HG03060 (cell line): ENCODE data around the gene NEK11.
"Not testable (repeated sequence)": the region's sequence is repeated elsewhere in the genome, so short reads cannot be mapped to it uniquely, and the experiment has no call there.

Source experiments
- ATAC-seq: cut with Tn5 transposase; IDR thresholded peaks from one replicate; pipeline ENCODE4 v1.9.1; 2021; ENCODE audit warnings: low read depth, moderate number of reproducible peaks; ENCODE audit not compliant: unreplicated experiment

The NEK11 gene

GRCh38 chr3:131038326-131038725 lies 11.6 kb downstream of the NEK11 start:
- ATAC-seq: no peak

DNA sequence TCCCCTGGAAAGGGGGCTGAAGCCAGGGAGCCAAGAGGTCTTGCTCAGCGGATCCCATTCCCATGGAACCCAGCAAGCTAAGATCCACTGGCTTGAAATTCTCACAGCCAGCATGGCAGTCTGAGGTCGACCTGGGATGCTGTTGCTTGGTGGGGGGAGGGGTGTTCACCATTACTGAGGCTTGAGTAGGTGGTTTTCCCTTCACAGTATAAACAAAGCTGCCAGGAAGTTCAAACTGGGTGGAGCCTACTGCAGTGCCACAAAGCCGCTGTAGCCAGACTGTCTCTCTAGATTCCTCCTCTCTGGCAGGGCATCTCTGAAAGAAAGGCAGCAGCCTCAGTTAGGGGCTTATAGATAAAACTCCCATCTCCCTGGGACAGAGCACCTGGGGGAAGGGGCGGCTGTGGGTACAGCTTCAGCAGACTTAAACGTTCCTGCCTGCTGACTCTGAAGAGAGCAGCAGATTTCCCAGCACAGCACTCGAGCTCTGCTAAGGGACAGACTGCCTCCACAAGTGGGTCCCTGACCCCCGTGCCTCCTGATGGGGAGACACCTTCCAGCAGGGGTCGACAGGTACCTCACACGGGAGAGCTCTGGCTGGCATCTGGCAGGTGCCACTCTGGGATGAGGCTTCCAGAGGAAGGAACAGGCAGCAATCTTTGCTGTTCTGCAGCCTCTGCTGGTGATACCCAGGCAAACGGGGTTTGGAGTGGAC lies 15.8 kb downstream of the NEK11 start:
- not testable (repeated sequence) for ATAC-seq

DNA sequence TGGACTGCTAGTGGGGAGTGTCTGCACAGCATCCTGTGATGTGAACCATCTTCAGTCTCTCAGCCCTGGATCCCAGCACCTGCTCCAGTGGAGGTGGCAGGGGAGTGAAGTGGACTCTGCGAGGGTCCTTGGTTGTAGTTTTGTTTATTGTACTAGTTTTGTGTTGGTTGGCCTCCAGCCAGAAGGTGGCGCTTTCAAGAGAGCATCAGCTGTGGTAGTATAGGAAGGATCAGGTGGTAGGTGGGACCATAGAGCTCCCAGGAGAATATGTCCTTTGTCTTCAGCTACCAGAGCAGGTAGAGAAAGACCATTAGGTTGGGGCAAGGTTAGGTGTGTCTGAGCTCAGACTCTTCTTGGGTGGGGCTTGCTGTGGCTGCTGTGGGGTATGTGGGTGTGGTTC lies 20.9 kb downstream of the NEK11 start:
- no peak for ATAC-seq

GRCh38 chr3:131048030-131048429 lies 21.4 kb downstream of the NEK11 start:
- ATAC-seq: no peak

GRCh38 chr3:131050001-131050400 lies 23.3 kb downstream of the NEK11 start:
- ATAC-seq: no peak

- no peak for ATAC-seq
Observed at GRCh38 chr3:131053043-131053859, 26.6 kb downstream of the NEK11 start.

GRCh38 chr3:131067983-131068382 lies 41.3 kb downstream of the NEK11 start:
- no peak for ATAC-seq

DNA sequence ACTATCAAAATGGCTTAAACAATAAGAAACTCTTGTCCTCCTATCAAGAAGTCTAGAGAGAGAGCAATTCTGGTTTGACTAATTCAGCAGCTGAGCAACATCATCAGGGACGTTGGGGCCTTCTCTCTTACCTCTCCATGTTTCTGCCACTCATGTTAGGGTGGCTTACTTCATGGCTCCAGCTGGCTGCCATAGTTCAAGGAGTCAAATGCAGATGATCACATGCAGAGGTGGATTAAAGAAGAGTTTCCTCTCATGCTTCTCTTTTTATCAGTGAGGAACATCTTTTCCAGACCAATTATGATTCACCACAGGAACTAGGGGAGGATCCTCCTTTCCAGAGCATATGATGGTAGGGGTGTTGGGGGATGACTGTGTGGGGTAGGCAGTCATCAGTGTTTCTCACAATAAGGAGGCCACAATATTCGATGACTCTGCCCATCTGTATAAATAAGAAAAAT lies 45.5 kb downstream of the NEK11 start:
- no peak for ATAC-seq

DNA sequence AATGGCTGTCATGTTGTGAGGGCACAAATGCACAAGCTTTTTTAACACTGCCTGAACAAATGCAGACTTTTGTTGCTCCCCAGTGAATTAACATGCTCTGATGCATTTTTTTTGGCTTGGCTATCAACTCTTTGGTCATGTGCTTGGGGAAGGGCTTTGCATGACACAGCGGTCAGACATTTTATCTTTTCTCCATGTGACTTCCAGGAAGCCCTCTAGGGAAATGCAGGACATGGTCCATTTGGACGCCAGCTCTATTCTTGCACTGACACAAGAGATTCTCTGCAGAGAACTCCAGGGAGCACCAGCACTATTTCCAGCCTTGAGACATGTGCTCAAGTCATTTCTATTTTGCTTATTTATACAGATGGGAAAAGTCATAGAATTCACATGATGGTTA lies 46.2 kb downstream of the NEK11 start:
- no peak for ATAC-seq

DNA sequence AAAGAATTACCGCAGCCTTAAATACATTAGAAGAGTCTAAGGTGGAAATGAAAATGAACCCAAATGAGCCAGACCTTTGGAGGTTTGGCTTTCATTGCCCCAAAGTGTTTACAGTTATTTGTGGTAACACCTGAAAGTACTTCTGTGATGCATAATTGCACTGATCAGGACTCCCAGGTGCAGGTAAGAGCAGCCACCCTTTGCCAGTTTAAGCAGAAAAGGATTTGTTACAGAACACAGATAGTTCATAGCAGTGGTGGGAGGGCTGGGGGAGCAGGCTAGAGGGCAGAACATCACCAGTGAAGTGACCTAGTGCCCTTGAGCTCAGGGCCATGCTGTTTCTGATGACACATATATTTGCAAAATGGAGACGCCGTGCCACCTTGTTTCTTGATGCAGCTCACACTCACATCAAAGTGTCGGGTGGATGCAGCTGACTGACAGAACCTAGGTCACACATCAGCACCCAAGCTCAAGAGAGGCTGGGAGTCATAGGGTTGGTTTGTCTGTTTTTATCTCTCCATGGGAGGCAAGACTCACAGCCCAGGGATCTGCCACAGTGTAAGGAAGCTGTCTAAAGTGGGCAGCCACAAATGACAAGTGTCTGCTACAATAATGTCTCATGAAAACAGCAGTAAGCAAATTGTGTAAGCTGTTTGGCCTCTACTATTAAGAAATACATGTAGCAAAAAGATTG lies 49.1 kb downstream of the NEK11 start:
- no peak for ATAC-seq

DNA sequence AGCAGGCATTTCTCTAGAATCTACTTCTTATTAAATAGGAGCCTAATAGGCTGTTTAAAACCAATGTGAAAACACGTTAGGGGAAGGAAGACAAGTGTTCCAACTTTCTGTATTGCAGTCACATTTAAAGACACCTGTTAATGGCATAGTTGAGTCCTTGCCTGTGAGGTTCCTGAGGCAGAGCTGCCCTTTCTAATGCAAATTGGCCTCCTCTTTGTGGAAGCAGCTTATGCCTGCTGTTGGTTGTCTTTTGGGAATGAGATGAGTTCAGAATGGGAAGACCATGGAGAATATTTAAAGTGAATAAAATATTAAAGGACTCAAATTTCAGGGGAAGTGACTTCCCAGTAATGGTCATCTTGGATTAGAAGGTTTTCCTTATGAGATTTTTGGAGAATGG lies 51.2 kb downstream of the NEK11 start:
- no peak for ATAC-seq

DNA sequence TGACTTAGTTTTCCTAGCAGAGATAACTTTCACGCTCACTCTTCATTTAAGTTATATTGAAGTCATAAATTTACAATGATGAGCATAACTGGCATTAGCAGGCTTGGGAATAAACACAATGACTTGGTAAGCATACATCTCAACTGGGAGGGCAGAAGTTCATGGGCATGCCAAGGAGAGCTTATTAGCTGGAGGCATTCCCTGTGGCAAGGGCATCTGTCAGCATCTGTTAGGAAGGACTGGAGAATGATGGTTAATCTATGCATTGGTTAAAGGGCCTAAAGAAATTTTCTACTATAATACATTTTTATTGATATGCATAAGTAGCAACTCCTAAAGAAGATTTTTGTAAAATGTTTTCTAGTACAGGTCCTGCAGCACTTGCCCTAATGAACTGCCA lies 52.4 kb downstream of the NEK11 start:
- no peak for ATAC-seq

- no peak for ATAC-seq
Observed at GRCh38 chr3:131081224-131081623, 54.5 kb downstream of the NEK11 start.

DNA sequence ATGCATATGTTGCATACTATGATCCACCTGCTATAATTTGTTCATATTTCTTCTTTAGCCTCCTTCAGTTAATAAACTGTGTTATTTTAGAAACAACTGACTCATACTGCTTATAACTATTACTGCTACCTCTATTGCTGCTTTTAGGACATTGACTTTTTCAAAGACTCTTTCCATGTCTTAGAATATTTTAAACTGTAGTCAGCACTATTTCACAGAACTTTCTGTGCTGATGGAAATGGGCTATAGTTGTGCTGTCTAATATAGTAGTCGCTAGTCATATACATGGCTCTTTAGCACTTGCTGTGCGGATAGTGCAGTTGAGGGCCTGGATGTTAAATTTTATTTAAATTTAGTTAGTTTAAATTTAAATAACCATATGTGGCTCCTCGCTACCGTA lies 55.6 kb downstream of the NEK11 start:
- no peak for ATAC-seq

DNA sequence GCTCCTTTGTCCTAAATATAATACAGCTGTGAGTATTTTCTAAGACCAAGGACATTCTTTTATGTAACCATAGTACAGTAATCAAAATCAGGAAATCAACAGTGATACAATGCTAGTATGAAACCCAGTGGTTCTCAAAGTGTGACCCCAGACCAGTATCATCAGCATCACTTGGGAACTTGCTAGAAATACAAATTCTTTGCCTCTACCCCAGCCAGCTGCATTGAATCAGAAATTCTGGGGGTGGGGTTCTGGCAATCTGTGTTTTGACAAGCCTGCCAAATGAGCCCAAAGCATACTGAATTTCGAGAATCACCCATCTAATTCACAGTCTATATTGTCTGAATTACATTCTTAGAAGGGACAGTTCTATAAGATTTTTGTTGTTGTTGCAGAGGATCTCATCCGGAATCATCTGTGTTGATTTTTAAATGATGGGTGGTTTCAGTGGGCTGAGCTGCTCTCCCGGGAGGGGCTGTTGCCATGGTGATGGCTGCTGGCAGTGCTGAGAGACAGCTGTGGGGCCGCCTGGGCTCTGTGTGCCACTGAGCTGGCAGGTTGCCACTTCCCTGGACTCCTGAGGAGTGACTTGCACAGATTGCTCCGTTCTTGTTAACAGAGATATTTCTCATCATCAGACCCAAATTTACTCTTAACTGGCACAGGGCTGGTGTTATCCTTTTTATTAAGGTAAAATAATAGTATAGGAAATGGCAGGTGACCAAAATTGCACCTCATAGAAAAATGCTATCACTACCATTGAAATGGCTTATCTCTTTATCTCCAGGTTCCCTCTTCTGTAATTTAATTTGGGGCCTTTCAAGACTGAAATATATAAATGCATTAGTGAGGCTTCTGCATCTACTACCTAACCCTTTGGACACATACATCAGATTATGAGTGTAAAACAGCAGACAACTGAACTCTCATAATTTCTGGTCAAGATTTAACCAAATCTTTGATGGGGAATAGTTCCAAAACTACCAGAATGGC lies 56.5 kb downstream of the NEK11 start:
- ATAC-seq: no peak

DNA sequence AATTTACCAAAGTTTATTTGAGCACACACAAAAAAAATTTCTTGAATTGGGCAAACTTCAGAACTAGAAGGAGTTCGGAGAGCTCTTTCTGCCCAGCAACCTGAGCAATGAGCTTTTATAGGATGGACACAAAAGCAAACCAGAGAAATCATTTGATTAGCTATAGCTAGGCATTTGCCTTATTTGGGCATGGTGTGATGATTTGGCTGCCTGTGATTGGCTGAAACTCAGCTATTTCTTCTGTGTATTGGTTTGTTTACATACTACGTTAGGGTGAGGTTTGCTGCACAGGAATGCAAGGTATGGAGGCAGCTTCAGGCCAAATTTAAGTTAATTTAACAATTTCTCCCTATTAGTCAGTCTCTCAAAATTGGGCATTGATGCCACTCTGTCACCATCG lies 65.1 kb downstream of the NEK11 start:
- no peak for ATAC-seq

- no peak for ATAC-seq
Observed at GRCh38 chr3:131107637-131108433, 81.2 kb downstream of the NEK11 start.

DNA sequence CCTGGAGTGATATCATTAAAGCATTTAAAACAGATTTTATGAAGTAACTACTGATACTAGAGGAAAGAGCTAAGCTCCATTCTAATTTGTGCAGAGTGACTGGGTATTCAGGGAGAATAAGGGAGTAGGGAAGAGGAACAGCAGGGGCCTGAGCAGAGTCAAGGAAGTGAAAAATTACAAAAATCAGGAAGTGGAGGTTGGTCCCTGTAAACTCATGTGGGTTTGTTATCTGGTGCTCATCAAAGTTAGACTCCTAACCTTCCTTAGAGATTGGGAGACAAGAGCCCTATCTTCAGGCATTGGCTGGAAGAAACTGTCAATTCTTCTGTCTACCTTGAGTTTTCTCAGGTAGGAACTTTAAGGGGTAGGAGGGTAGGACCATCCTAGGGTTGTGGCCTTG lies 82.5 kb downstream of the NEK11 start:
- no peak for ATAC-seq

- ATAC-seq: no peak
Observed at GRCh38 chr3:131110087-131110486, 83.4 kb downstream of the NEK11 start.
